CD14-positive monocyte (primary cell): Measurements from ENCODE around the gene DUSP8. TPM values are rescaled to one million over a fixed set of nuclear protein-coding genes. Genes with fewer than 3 reads are reported as not detected.

Experiments used
- DNase-seq, 3 donors: peaks; one replicate each; pipeline ENCODE4 v3.0.0-alpha.2; 2011 to 2022
- H2AFZ ChIP-seq: 2 replicates; pipeline ENCODE4 v1.6.0; 2012; ENCODE audit warnings: mild to moderate bottlenecking, low read depth, low read length, inconsistent platforms; ENCODE audit not compliant: insufficient read depth, poor library complexity, severe bottlenecking
- H3K27ac ChIP-seq, 2 donors: 1 replicate in 1 of 2; 2 replicates in 1 of 2; pipeline ENCODE4 v1.5.1; 2012 to 2013; ENCODE audit warnings: low read length in 2 of 2, control low read depth in 1 of 2, inconsistent platforms in 1 of 2, low read depth in 1 of 2, mild to moderate bottlenecking in 1 of 2
- H3K27me3 ChIP-seq, 2 donors: one replicate each; pipeline versions ENCODE4 v1.6.0 to v1.6.1; 2011 to 2013; ENCODE audit warnings: low read length in 2 of 2; ENCODE audit not compliant: control insufficient read depth in 2 of 2, insufficient read depth in 2 of 2
- H3K36me3 ChIP-seq, 2 donors: replicated peaks in 1 of 2; 1 replicate in 1 of 2; 2 replicates in 1 of 2; pipeline versions ENCODE4 v1.5.1 to v1.6.1; 2012 to 2013; ENCODE audit warnings: low read length in 2 of 2, control low read depth in 1 of 2, inconsistent platforms in 1 of 2, mild to moderate bottlenecking in 1 of 2; ENCODE audit not compliant: insufficient read depth in 2 of 2, control insufficient read depth in 1 of 2
- H3K4me1 ChIP-seq, 2 donors: 1 replicate in 1 of 2; 2 replicates in 1 of 2; pipeline versions ENCODE4 v1.5.1 to v1.6.1; 2012 to 2013; ENCODE audit warnings: low read length in 2 of 2, control low read depth in 1 of 2, inconsistent platforms in 1 of 2, mild to moderate bottlenecking in 1 of 2, moderate library complexity in 1 of 2; ENCODE audit not compliant: insufficient read depth in 2 of 2, control insufficient read depth in 1 of 2
- H3K4me2 ChIP-seq: replicated peaks from 2 replicates; pipeline ENCODE3; 2012; ENCODE audit warnings: low read length, moderate library complexity, mild to moderate bottlenecking; ENCODE audit not compliant: poor library complexity, severe bottlenecking; ENCODE audit errors: extremely low read depth
- H3K4me3 ChIP-seq, 3 experiments: fragments of 200-600 bp in 1 of 3; sonication (generic) in 1 of 3; replicated peaks in 1 of 3; 1 replicate in 2 of 3; 2 replicates in 1 of 3; pipeline ENCODE4 v1.5.1; 2011 to 2013; ENCODE audit warnings: low read length in 3 of 3, mild to moderate bottlenecking in 3 of 3, control low read depth in 2 of 3, low read depth in 2 of 3, inconsistent platforms in 1 of 3, moderate library complexity in 1 of 3
- H3K79me2 ChIP-seq: 2 replicates; pipeline ENCODE4 v1.6.0; 2012; ENCODE audit warnings: mild to moderate bottlenecking, control low read depth, inconsistent platforms, low read length, moderate library complexity; ENCODE audit not compliant: insufficient read depth
- H3K9ac ChIP-seq: 2 replicates; pipeline ENCODE4 v1.6.0; 2017; ENCODE audit warnings: low read length, mild to moderate bottlenecking; ENCODE audit not compliant: insufficient read depth, poor library complexity, severe bottlenecking
- H3K9me3 ChIP-seq, 2 donors: replicated peaks in 1 of 2; 1 replicate in 1 of 2; 2 replicates in 1 of 2; pipeline versions ENCODE4 v1.5.1 to v1.6.1; 2012 to 2013; ENCODE audit warnings: low read length in 2 of 2, control low read depth in 1 of 2; ENCODE audit not compliant: control insufficient read depth in 1 of 2, insufficient read depth in 1 of 2
- H4K20me1 ChIP-seq: 2 replicates; pipeline ENCODE4 v1.6.0; 2012; ENCODE audit warnings: mild to moderate bottlenecking, low read length, control low read depth, moderate library complexity; ENCODE audit not compliant: insufficient read depth
- H3K27ac Mint-ChIP-seq, 7 donors: one replicate each; pipeline ENCODE4 v1.8.0; 2020; ENCODE audit warnings: mild to moderate bottlenecking in 7 of 7, mixed read lengths in 7 of 7, moderate library complexity in 6 of 7, inconsistent platforms in 2 of 7
- H3K27me3 Mint-ChIP-seq, 3 donors: one replicate each; pipeline ENCODE4 v1.8.0; 2021 to 2022; ENCODE audit warnings: low read depth in 3 of 3, mild to moderate bottlenecking in 3 of 3, mixed read lengths in 3 of 3, moderate library complexity in 3 of 3, inconsistent platforms in 1 of 3
- H3K36me3 Mint-ChIP-seq, 2 donors: one replicate each; pipeline ENCODE4 v1.8.0; 2020; ENCODE audit warnings: mixed read lengths in 2 of 2, inconsistent platforms in 1 of 2, mild to moderate bottlenecking in 1 of 2
- H3K4me1 Mint-ChIP-seq: one replicate; pipeline ENCODE4 v1.8.0; 2020; ENCODE audit warnings: mild to moderate bottlenecking, mixed read lengths
- H3K4me3 Mint-ChIP-seq, 2 donors: one replicate each; pipeline ENCODE4 v1.8.0; 2020; ENCODE audit warnings: mild to moderate bottlenecking in 2 of 2, mixed read lengths in 2 of 2, moderate library complexity in 1 of 2
- H3K9me3 Mint-ChIP-seq, 7 donors: one replicate each; pipeline ENCODE4 v1.8.0; 2020 to 2022; ENCODE audit warnings: mixed read lengths in 7 of 7, mild to moderate bottlenecking in 6 of 7, moderate library complexity in 6 of 7, inconsistent platforms in 2 of 7
- CTCF ChIP-seq: fragments of 200-600 bp; IDR thresholded peaks from one replicate; pipeline ENCODE4 v1.8.0; 2022; ENCODE audit warnings: antibody characterized with exemption, mild to moderate bottlenecking
- WGBS: methylation state at CpG from one replicate; pipeline ENCODE4 v1.1.5; 2013; ENCODE audit warnings: missing lambda C conversion rate; ENCODE audit not compliant: insufficient coverage; 5-methylcytosine and 5-hydroxymethylcytosine counted together
- intact Hi-C, 2 donors: fragments of 100-400 bp; cut with micrococcal nuclease; formaldehyde crosslinking; loops; one replicate each; pipeline versions ENCODE4 v1.15.0 to v1.15.1; 2023
- polyA plus RNA-seq, 3 donors: library from polyadenylated mRNA; depleted of rRNA in 1 of 3; unstranded in 2 of 3; stranded (reverse) in 1 of 3; fragments of 300-500 nt in 2 of 3; fragments of >200 nt in 1 of 3; fragmentation: Illumina TruSeq in 2 of 3; gene quantifications; 1 replicate in 2 of 3; 2 replicates in 1 of 3; pipeline ENCODE4 v1.2.3, GENCODE V29; 2012 to 2021

DUSP8 gene
- polyA plus RNA-seq, 3 donors: 0.61 TPM; not detected in 2

GRCh38 chr11:1534682-1535081, 37.4 kb downstream of the DUSP8 start:
- peaks cover 0 to 2% of the 10 kb centered on the region in 2 donors for H3K9me3 ChIP-seq
- Mint-ChIP-seq H3K4me3 (no peak overlapping the region), H3K9me3 (peaks cover 0 to 5% (median 2%) of the 10 kb centered on the region in 7 donors), H3K27me3 (peaks cover 9 to 19% (median 16%) of the 10 kb centered on the region in 3 donors), H3K27ac (peak overlapping the region in 2 of 7 donors; percentile 53 to 64), H3K4me1 (peaks cover 2% of the 10 kb centered on the region), H3K36me3 (peaks cover 26 to 45% of the 10 kb centered on the region in 2 donors)
- no peak overlapping the region for H3K27ac ChIP-seq
- intact Hi-C loops: no loop called here
- peaks cover 0 to 4% of the 10 kb centered on the region in 2 donors for H3K27me3 ChIP-seq
- H3K36me3 ChIP-seq: peaks cover 23 to 46% of the 10 kb centered on the region in 2 donors
- no peak overlapping the region for H3K4me3 ChIP-seq
- H2AFZ ChIP-seq: no peak overlapping the region
- H3K4me2 ChIP-seq: no peak overlapping the region
- no peak overlapping the region for H3K9ac ChIP-seq
- DNase-seq: no peak
- no peaks in the 10 kb centered on the region for H3K4me1 ChIP-seq
- WGBS: 97% methylated on average over 7 of the region's 14 CpGs
- H3K79me2 ChIP-seq: peaks cover 74% of the 10 kb centered on the region
- H4K20me1 ChIP-seq: peaks cover 80% of the 10 kb centered on the region
- no peak for TF ChIP-seq CTCF

GRCh38 chr11:1534171-1534570, 37.9 kb downstream of the DUSP8 start:
- Histone ChIP-seq H4K20me1 (peaks cover 85% of the 10 kb centered on the region), H3K4me3 (no peak overlapping the region), H3K9me3 (peaks cover 0 to 2% of the 10 kb centered on the region in 2 donors), H3K4me2 (no peak overlapping the region), H2AFZ (no peak overlapping the region), H3K9ac (no peak overlapping the region), H3K27me3 (peaks cover 0 to 4% of the 10 kb centered on the region in 2 donors), H3K79me2 (peaks cover 79% of the 10 kb centered on the region), H3K4me1 (no peaks in the 10 kb centered on the region), H3K27ac (no peak overlapping the region), H3K36me3 (peaks cover 23 to 46% of the 10 kb centered on the region in 2 donors)
- TF ChIP-seq CTCF: no peak
- Mint-ChIP-seq H3K4me3 (no peak overlapping the region), H3K4me1 (peaks cover 2% of the 10 kb centered on the region), H3K27me3 (peaks cover 6 to 15% (median 13%) of the 10 kb centered on the region in 3 donors), H3K9me3 (peaks cover 0 to 5% (median 2%) of the 10 kb centered on the region in 7 donors), H3K36me3 (peaks cover 26 to 45% of the 10 kb centered on the region in 2 donors), H3K27ac (peak overlapping the region in 1 of 7 donors; percentile 52)
- WGBS: 98% methylated on average over 6 of the region's 7 CpGs
- intact Hi-C loops: no loop called here
- no peak for DNase-seq
